GM21825 (cell line): ENCODE data around the gene ACAD10.

Source experiments
- ATAC-seq: cut with Tn5 transposase; IDR thresholded peaks from one replicate; pipeline ENCODE4 v1.9.1; 2021; ENCODE audit warnings: mild to moderate bottlenecking, moderate library complexity; ENCODE audit not compliant: unreplicated experiment

Gene ACAD10

GRCh38 chr12:111773801-111774551, 88.1 kb downstream of the ACAD10 start:
- ATAC-seq, result peak; percentile 51

GRCh38 chr12:111775205-111776193, 89.6 kb downstream of the ACAD10 start:
- ATAC-seq, result peak; percentile 60

GRCh38 chr12:111776836-111777344, 91.0 kb downstream of the ACAD10 start:
- ATAC-seq, result no peak

GRCh38 chr12:111777345-111778045, 91.6 kb downstream of the ACAD10 start:
- ATAC-seq, result no peak

GRCh38 chr12:111780166-111780565, 94.3 kb downstream of the ACAD10 start:
- no peak for ATAC-seq

- ATAC-seq, result no peak
Observed at GRCh38 chr12:111780615-111781014, 94.8 kb downstream of the ACAD10 start.

GRCh38 chr12:111781085-111781658, 95.3 kb downstream of the ACAD10 start:
- no peak for ATAC-seq

GRCh38 chr12:111783046-111783445, 97.2 kb downstream of the ACAD10 start:
- no peak for ATAC-seq

- no peak for ATAC-seq
Observed at GRCh38 chr12:111784953-111785352, 99.1 kb downstream of the ACAD10 start.

GRCh38 chr12:111785651-111786050, 99.8 kb downstream of the ACAD10 start:
- no peak for ATAC-seq

GRCh38 chr12:111788178-111788654, 102.4 kb downstream of the ACAD10 start:
- ATAC-seq, result no peak

GRCh38 chr12:111789779-111790178, 103.9 kb downstream of the ACAD10 start:
- ATAC-seq, result no peak

GRCh38 chr12:111791507-111791906, 105.7 kb downstream of the ACAD10 start:
- ATAC-seq, result no peak

- no peak for ATAC-seq
Observed at GRCh38 chr12:111792155-111792855, 106.5 kb downstream of the ACAD10 start.

GRCh38 chr12:111792856-111793235, 107.0 kb downstream of the ACAD10 start:
- no peak for ATAC-seq

GRCh38 chr12:111798182-111798581, 112.3 kb downstream of the ACAD10 start:
- no peak for ATAC-seq

- no peak for ATAC-seq
Observed at GRCh38 chr12:111799758-111800157, 113.9 kb downstream of the ACAD10 start.

GRCh38 chr12:111803038-111803626, 117.3 kb downstream of the ACAD10 start:
- ATAC-seq, result no peak

GRCh38 chr12:111803851-111804250, 118.0 kb downstream of the ACAD10 start:
- no peak for ATAC-seq
